MCF 10A (cell line): ENCODE results near the gene MAPRE2. TPM values are rescaled to one million over a fixed set of nuclear protein-coding genes. Genes with fewer than 3 reads are reported as not detected.

Source experiments
- BruUV-seq: library from RNA; stranded (reverse); fragments of 400-500 nt; replicated peaks from 2 replicates; lab custom pipeline; 2021; lab: Mats Ljungman, UMichigan
- CTCF ChIA-PET: fragments of 300-600 bp; sonication (Branson Sonifier 250); formaldehyde crosslinking; extraction: SDS; loops from one replicate; lab custom pipeline; 2021; ENCODE audit warnings: antibody characterized with exemption, inconsistent platforms; lab: Yijun Ruan, JAX
- POLR2A ChIA-PET: fragments of 300-600, 350-650 bp; sonication (Branson Sonifier 250); formaldehyde crosslinking; extraction: SDS; loops from one replicate; lab custom pipeline; 2020; ENCODE audit warnings: antibody characterized with exemption, inconsistent platforms; lab: Yijun Ruan, JAX
- DNase-seq: peaks from one replicate; pipeline ENCODE4 v3.0.0-alpha.2; 2018; ENCODE audit not compliant: unreplicated experiment
- H3K27ac Mint-ChIP-seq: one replicate; pipeline ENCODE4 v1.8.0; 2022; ENCODE audit warnings: mild to moderate bottlenecking, low read depth, mixed read lengths; ENCODE audit not compliant: unreplicated experiment
- H3K27me3 Mint-ChIP-seq: one replicate; pipeline ENCODE4 v1.8.0; 2022; ENCODE audit warnings: mixed read lengths; ENCODE audit not compliant: insufficient read depth, unreplicated experiment
- H3K36me3 Mint-ChIP-seq: one replicate; pipeline ENCODE4 v1.8.0; 2022; ENCODE audit warnings: mild to moderate bottlenecking, moderate library complexity, mixed read lengths; ENCODE audit not compliant: insufficient read depth, unreplicated experiment
- H3K4me1 Mint-ChIP-seq: one replicate; pipeline ENCODE4 v1.8.0; 2022; ENCODE audit warnings: mixed read lengths; ENCODE audit not compliant: insufficient read depth, unreplicated experiment
- H3K4me3 Mint-ChIP-seq: one replicate; pipeline ENCODE4 v1.8.0; 2022; ENCODE audit warnings: mild to moderate bottlenecking, moderate library complexity, mixed read lengths; ENCODE audit not compliant: unreplicated experiment
- H3K9me3 Mint-ChIP-seq: one replicate; pipeline ENCODE4 v1.8.0; 2022; ENCODE audit warnings: mixed read lengths; ENCODE audit not compliant: unreplicated experiment
- intact Hi-C: fragments of 100-400 bp; cut with micrococcal nuclease; formaldehyde crosslinking; loops from 2 replicates; pipeline ENCODE4 v1.14.1; 2022
- total RNA-seq: library from RNA; stranded (reverse); gene quantifications from 2 replicates; pipeline ENCODE4 v1.2.3, GENCODE V29; 2022
- TF ChIP-seq, protein P1 (sequence below): fragments of 200-600 bp; IDR thresholded peaks from one replicate; pipeline ENCODE4 v1.8.0; 2022; ENCODE audit warnings: antibody characterized with exemption, mild to moderate bottlenecking; ENCODE audit not compliant: unreplicated experiment

MAPRE2 gene
- total RNA-seq, 1 experiment from 2014 or later, result 7.7 TPM

GRCh38 chr18:35153609-35154272, 112.5 kb downstream of the MAPRE2 start:
- no peaks in the 10 kb centered on the region for H3K36me3 Mint-ChIP-seq
- no peak overlapping the region for H3K27ac Mint-ChIP-seq
- H3K9me3 Mint-ChIP-seq, result no peaks in the 10 kb centered on the region
- no peak for DNase-seq
- ChIA-PET POLR2A (no interaction called here), CTCF (interaction anchor here (1.2 to 1.7 kb wide), 2 partner anchors 10 to 147 kb away, joined by 3 to 9 read pairs; no protein-coding TSS in a partner anchor)
- no peak overlapping the region for H3K4me3 Mint-ChIP-seq
- intact Hi-C loops, result no loop called here
- H3K4me1 Mint-ChIP-seq, result no peaks in the 10 kb centered on the region
- no TSS peak for BruUV-seq
- H3K27me3 Mint-ChIP-seq, result no peaks in the 10 kb centered on the region
- TF ChIP-seq, protein P1, sequence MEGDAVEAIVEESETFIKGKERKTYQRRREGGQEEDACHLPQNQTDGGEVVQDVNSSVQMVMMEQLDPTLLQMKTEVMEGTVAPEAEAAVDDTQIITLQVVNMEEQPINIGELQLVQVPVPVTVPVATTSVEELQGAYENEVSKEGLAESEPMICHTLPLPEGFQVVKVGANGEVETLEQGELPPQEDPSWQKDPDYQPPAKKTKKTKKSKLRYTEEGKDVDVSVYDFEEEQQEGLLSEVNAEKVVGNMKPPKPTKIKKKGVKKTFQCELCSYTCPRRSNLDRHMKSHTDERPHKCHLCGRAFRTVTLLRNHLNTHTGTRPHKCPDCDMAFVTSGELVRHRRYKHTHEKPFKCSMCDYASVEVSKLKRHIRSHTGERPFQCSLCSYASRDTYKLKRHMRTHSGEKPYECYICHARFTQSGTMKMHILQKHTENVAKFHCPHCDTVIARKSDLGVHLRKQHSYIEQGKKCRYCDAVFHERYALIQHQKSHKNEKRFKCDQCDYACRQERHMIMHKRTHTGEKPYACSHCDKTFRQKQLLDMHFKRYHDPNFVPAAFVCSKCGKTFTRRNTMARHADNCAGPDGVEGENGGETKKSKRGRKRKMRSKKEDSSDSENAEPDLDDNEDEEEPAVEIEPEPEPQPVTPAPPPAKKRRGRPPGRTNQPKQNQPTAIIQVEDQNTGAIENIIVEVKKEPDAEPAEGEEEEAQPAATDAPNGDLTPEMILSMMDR, result no peak

DNA sequence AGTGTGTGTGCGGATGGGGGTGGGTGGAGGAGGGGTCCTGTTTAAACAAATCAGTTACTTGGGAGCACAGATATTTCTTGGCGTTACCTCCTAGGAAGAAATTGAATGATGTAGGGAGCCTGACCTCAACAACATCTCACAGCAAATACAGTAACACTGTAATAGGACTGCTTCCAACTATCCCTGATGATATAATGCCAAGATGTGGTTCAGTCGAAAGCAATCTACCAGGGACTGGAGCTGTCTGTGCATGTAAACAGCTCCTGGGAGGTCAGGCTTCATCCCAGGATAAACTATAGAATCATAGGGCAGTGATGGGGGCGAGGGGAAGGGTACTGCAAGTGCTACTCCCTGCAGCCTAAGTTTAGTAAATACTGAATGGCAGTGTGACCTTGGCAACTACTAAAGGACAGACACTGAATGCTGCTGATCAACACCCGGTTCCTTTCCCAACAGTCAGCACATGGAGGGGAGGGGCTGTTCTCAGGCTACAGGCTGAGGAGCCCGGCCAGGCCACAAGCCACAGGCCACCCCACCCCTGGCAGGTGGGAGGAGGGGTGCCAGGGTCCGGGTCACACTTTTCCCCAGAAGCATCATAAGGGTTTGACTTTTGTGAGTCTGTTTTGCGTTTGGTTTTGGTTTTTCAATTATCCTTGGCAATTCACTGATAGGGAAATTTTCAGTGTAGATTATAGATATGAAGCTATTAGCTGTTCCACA, 114.3 kb downstream of the MAPRE2 start:
- no peaks in the 10 kb centered on the region for H3K4me1 Mint-ChIP-seq

GRCh38 chr18:35157181-35157580, 116.0 kb downstream of the MAPRE2 start:
- CTCF ChIA-PET, result interaction anchor here (0.6 to 1.5 kb wide), 2 partner anchors 14 to 15 kb away, joined by 3 to 5 read pairs; no protein-coding TSS in a partner anchor
- H3K4me1 Mint-ChIP-seq, result no peaks in the 10 kb centered on the region
- DNase-seq, result no peak
- no peak overlapping the region for H3K27ac Mint-ChIP-seq
- peaks cover 4% of the 10 kb centered on the region for H3K27me3 Mint-ChIP-seq
- TF ChIP-seq, protein P1, result no peak
- intact Hi-C loops, result no loop called here
- POLR2A ChIA-PET, result no interaction called here
- BruUV-seq, result no TSS peak
- H3K36me3 Mint-ChIP-seq, result no peaks in the 10 kb centered on the region
- H3K9me3 Mint-ChIP-seq, result no peaks in the 10 kb centered on the region
- no peak overlapping the region for H3K4me3 Mint-ChIP-seq

More for the DNA sequence above, 114.3 kb downstream of the MAPRE2 start:
- Mint-ChIP-seq H3K9me3 (no peaks in the 10 kb centered on the region), H3K27me3 (no peaks in the 10 kb centered on the region), H3K36me3 (no peaks in the 10 kb centered on the region), H3K27ac (no peak overlapping the region), H3K4me3 (no peak overlapping the region)
- no peak for DNase-seq
- no TSS peak for BruUV-seq
- intact Hi-C loops, result no loop called here
- TF ChIP-seq, protein P1, result no peak
- POLR2A ChIA-PET, result no interaction called here
- CTCF ChIA-PET, result no interaction called here

DNA sequence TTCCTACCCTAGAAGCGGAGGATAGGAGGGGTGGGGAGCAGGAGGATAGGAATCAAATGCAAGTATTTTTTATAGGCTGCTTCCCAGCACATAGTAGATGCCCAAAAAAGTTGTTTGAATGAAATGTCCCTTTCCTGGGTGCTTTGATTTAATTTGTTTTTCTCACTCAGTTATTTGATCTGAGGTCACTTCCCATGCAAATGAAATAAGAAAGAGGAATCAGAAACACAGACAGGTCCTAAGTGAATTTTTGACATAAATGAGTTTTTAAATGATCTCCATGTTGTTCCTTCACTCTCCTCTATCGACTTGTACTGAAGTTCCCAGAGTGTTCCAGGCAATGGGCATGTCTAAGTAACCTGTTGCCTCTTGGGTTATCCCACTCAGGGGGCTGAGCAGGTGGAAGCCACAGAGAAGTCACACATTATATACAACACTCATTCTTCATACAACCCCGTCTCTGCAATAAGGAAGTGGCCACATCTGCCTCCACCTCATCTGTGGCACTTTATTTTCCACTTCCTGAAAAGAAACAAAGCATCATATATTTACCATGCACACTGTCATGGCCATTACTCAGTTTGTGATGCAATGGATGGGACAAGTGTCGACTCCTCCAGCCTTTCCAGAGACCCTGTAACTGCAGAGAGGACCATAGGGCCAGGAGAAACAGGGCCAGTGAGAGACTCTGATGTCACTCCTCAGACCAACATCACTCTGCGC, 117.7 kb downstream of the MAPRE2 start:
- no peaks in the 10 kb centered on the region for H3K9me3 Mint-ChIP-seq
- POLR2A ChIA-PET, result no interaction called here
- peaks cover 11% of the 10 kb centered on the region for H3K27me3 Mint-ChIP-seq
- CTCF ChIA-PET, result interaction anchor here (0.6 to 1.7 kb wide), 2 partner anchors 15 to 1726 kb away, joined by 3 to 5 read pairs; no protein-coding TSS in a partner anchor
- H3K4me1 Mint-ChIP-seq, result peaks cover under 1% of the 10 kb centered on the region
- no peak overlapping the region for H3K27ac Mint-ChIP-seq
- no peaks in the 10 kb centered on the region for H3K36me3 Mint-ChIP-seq
- no peak for DNase-seq
- BruUV-seq, result no TSS peak
- TF ChIP-seq, protein P1, result no peak
- H3K4me3 Mint-ChIP-seq, result no peak overlapping the region
- intact Hi-C loops, result no loop called here
